Activated CD8-positive, alpha-beta memory T cell treated with anti-CD3 and anti-CD28 coated beads, Interleukin-2, amount 50 U/mL, for 48 hours (primary cell): ENCODE measurements around the gene ARPC4.
"Not testable (repeated sequence)": the region's sequence is repeated elsewhere in the genome, so short reads cannot be mapped to it uniquely, and the experiment has no call there.

Experiments used
- DNase-seq: peaks from one replicate; pipeline ENCODE4 v3.0.0-alpha.2; 2020

The ARPC4 gene

DNA sequence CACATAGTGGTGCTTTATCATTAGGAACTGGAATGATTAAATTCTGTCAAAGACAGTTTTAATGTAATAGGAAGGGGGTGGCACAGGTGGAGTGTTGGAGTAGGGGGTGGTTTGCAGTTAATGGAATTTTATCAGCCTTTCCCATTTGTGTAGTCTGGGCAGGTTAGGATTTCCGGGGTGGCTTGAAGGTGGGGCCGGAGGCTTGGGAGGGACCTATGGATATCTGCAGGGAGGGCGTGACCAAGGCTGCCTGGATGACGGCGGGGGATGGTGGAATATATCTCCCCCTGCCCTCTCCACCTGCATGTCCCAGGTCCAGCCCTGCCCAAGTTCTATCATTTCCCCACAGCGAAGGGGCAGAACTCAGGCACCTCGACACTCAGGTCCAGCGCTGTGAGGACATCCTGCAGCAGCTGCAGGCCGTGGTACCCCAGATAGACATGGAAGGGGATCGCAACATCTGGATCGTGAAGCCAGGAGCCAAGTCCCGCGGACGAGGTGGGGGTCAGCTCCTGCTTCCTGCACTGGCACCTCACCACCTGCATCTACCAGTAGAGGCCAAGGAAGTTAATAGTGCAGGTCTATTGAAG, 32.7 kb downstream of the ARPC4 start:
- DNase-seq = no peak

DNA sequence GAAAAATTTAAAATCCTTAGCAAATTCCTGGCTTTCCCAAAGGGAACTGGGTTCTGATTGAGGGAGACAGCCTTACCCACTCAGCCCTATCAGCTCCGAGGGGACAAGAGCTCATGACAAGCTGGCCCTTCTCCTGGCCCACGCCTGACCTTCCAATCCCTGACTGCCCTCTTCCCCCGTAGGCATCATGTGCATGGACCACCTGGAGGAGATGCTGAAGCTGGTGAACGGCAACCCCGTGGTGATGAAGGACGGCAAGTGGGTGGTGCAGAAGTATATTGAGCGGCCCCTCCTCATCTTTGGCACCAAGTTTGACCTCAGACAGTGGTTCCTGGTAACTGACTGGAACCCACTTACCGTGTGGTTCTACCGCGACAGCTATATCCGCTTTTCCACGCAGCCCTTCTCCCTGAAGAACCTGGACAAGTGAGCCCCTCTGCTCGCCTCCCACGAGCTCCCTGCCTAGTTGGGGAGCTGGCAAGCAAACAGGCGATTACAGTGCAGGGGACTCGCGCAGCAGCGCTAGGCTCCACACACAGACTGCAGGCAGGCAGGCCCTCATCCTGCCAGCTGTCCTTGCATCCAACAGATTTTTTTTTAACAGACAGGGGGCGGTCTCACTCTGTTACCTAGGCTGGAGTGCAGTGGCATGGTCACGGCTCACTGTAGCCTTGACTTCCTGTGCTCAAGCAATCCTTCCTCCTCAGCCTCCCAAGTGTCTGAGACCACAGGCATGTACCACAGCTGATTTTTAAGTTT, 34.1 kb downstream of the ARPC4 start:
- DNase-seq = no peak

- no peak for DNase-seq
Measured at GRCh38 chr3:9828801-9829755, 36.2 kb downstream of the ARPC4 start.

DNA sequence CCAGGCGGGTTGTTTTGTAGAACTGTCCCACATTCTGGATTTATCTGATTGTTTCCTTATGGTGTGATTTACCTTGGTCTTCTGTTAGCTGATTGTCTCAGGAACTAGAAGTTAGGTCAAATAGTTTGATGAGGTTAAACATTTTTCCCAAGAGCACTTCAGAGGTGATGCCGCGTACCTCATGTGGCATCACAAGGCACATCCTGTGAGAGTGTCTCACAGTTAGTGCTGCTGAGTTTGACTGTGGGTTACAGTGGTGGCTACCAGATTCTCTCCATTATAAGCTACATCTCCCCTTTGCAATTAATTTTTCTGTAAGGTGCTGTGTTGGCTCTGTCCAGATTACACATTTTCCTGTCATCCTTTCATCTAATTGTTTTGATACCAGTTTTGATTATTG, 38.4 kb downstream of the ARPC4 start:
- no peak for DNase-seq

- no peak for DNase-seq
Measured at GRCh38 chr3:9833078-9833477, 40.2 kb downstream of the ARPC4 start.

- DNase-seq = no peak
Measured at GRCh38 chr3:9834520-9835380, 41.9 kb downstream of the ARPC4 start.

- no peak for DNase-seq
Measured at GRCh38 chr3:9837701-9838582, 45.1 kb downstream of the ARPC4 start.

- DNase-seq = no peak
Measured at GRCh38 chr3:9838856-9839255, 46.0 kb downstream of the ARPC4 start.

- no peak for DNase-seq
Measured at GRCh38 chr3:9841015-9841414, 48.1 kb downstream of the ARPC4 start.

GRCh38 chr3:9843715-9844438, 51.0 kb downstream of the ARPC4 start, which contains the start of gene RPUSD3:
Gene RPUSD3 (minus strand): TSS chr3:9844008. CDS start chr3:9843990, 18 bp downstream.
- DNase-seq = peak; percentile 99

- DNase-seq = no peak
Measured at GRCh38 chr3:9846231-9846630, 53.3 kb downstream of the ARPC4 start.

DNA sequence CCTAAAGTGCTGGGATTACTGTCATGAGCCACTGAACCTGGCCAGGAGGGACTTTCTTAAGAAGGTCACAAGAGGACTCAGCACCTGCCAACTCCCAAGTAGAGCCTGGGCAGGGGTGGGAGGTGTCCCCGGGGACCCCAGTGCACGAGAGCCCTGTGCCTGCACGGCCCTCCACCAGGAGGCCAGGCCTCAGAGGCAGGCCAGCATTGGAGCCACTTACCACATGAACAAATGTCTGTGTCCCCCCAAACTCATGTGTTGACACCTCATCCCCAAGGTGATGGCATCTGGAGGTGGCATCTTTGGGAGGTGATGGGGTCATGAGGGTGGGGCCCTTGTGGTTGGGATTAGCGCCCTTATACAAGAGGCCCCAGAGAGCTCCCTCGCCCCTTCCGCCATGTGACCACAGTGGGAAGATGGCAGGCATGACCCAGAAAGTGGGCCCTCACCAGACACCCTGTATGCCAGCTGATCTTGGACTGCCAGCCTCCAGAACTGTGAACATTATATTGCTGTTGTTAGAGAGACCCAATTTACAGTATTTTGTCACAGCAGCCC, 54.1 kb downstream of the ARPC4 start:
- no peak for DNase-seq

GRCh38 chr3:9847870-9848269, 55.0 kb downstream of the ARPC4 start:
- DNase-seq = not testable (repeated sequence)

DNA sequence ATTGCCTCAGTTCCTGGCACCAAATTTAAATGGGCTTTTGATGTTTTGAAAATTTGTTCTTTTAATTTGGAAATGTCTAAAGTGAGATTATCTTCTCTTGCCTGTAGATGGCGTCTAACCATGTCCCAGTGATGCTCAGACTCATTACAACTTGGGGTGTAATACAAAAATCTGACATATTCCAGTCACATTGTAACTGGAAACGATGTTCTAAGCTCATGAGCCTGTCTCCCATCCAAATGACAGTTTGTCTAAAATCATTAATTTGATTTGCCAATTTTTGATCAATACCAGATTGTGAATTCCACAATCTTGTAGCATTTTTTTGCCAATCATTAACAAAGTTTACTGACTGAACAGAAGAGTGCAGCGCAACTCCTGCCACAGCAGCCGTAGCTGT, 56.0 kb downstream of the ARPC4 start:
- not testable (repeated sequence) for DNase-seq

- not testable (repeated sequence) for DNase-seq
Measured at GRCh38 chr3:9851383-9851782, 58.5 kb downstream of the ARPC4 start.

- not testable (repeated sequence) for DNase-seq
Measured at GRCh38 chr3:9851926-9852325, 59.0 kb downstream of the ARPC4 start.

DNA sequence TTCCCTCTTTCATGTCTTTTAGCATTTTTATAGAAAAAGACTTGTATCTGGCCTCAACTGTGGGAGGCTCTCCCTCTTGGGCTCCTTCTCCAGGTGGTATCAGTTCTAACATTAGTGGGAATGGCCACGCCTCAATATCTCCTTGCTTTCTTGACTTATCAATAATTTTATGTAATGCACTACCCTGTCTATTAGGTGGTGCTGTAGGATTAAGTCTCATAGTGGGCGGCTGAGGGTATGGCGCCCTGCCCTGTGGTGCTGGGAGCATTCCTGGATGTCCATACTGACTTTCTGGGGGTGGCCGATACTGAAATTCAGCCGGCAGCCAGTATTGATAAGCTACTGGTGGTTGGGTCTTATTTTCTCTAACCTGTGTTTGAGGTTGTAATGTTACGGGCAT, 59.6 kb downstream of the ARPC4 start:
- no peak for DNase-seq

- DNase-seq = not testable (repeated sequence)
Measured at GRCh38 chr3:9854291-9854940, 61.5 kb downstream of the ARPC4 start.

DNA sequence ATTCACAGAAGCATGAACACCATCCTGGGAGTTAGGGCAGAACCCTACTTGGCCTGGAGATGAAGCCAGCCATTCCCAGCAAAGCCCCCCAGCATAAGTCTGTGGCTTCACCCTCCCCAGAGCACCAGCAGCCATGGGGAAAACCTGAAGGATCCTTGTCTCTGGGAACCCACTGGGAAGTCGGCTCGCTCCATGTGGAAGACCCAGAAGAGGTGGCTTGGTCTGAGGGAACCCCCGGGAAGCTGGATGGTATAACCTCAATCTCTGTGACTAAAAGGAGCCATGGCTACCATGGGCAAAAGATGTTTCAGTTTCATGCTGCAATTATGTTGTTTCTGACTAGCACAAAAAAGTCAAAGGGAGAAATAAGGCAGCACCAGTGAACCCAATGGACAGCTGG, 62.7 kb downstream of the ARPC4 start:
- DNase-seq = no peak
